Ovary (tissue), 9 donors: ENCODE data around the gene CAPN14. TPM values are rescaled to one million over a fixed set of nuclear protein-coding genes. Genes with fewer than 3 reads are reported as not detected.

Experiments
- DNase-seq, 5 donors: peaks; one replicate each; pipeline ENCODE4 v3.0.0-alpha.2; 2019 to 2020
- H3K27ac ChIP-seq, 2 donors: fragments of 200-600 bp; one replicate each; pipeline versions ENCODE4 v1.5.1 to v1.8.0; 2019 to 2022
- H3K27me3 ChIP-seq: fragments of 200-600 bp; one replicate; pipeline ENCODE4 v1.8.0; 2022
- H3K36me3 ChIP-seq: fragments of 200-600 bp; sonication (generic); one replicate; pipeline ENCODE4 v1.5.1; 2019
- H3K4me1 ChIP-seq: one replicate; pipeline ENCODE4 v1.8.1; 2013; ENCODE audit warnings: mild to moderate bottlenecking, moderate library complexity; ENCODE audit not compliant: insufficient read depth
- H3K4me3 ChIP-seq: fragments of 200-600 bp; sonication (generic); one replicate; pipeline ENCODE4 v1.5.1; 2017
- H3K9me3 ChIP-seq, 2 donors: fragments of 200-600 bp in 1 of 2; sonication (generic) in 1 of 2; one replicate each; pipeline versions ENCODE4 v1.5.1 to v1.8.1; 2013 to 2019; ENCODE audit warnings: mild to moderate bottlenecking in 1 of 2, moderate library complexity in 1 of 2
- CTCF ChIP-seq, 3 donors: fragments of 450-650 bp in 2 of 3; fragments of 200-600 bp in 1 of 3; IDR thresholded peaks; one replicate each; pipeline versions ENCODE4 v1.5.1 to v1.8.0; 2016 to 2022; ENCODE audit warnings: antibody characterized with exemption in 3 of 3, mild to moderate bottlenecking in 1 of 3
- EP300 ChIP-seq: sonication (generic); formaldehyde crosslinking; IDR thresholded peaks from one replicate; pipeline ENCODE4 v1.6.1; 2017; ENCODE audit warnings: antibody characterized with exemption
- POLR2A ChIP-seq: fragments of 450-650 bp; IDR thresholded peaks from one replicate; pipeline ENCODE4 v1.6.1; 2017; ENCODE audit warnings: antibody characterized with exemption, mild to moderate bottlenecking, moderate library complexity
- WGBS, 3 donors: extraction: QIAGEN DNeasy Blood & Tissue Kit in 1 of 3; methylation state at CpG; one replicate each; pipeline versions ENCODE4 v1.1.5 to v1.1.7; 2013 to 2017; 5-methylcytosine and 5-hydroxymethylcytosine counted together
- intact Hi-C, 4 donors: fragments of 100-400 bp; cut with DNase I; formaldehyde crosslinking; loops; one replicate each; pipeline versions ENCODE4 v1.11.0 to v1.15.1; 2022 to 2023
- polyA plus RNA-seq, 2 donors: library from polyadenylated mRNA; stranded (reverse); fragments of 200-250 nt in 1 of 2; fragments of 350-450 nt in 1 of 2; fragmentation: Illumina TruSeq in 1 of 2; extraction: RNeasy Lipid Tissue Mini Kit (QIAGEN cat#74804) in 1 of 2; gene quantifications; one replicate each; pipeline ENCODE4 v1.2.3, GENCODE V29; 2013 to 2014
- total RNA-seq, 7 donors: library from RNA; depleted of rRNA in 2 of 7; stranded (reverse); fragments of >200 nt in 2 of 7; fragmentation: NEBNext Ultra II Directional in 3 of 7; extraction: Animal tissue kit (Norgen Biotek cat#: 25700) in 3 of 7; gene quantifications; one replicate each; pipeline versions ENCODE4 v1.1.0 to v1.2.4, GENCODE V29; 2016 to 2023
- donor health status: DM: no; HTN: no; CAD: no; lungs with moderate emphysema.
- donor health status: DM: no; HTN: no; CAD: no.
- donor health status: Bipolar disorder and iron deficiency.
- donor health status: DM: yes; HTN: yes; CAD: no.
- donor health status: DM: no; HTN: no; CAD: no.
- donor health status: DM: yes; HTN: yes; CAD: no.

Gene CAPN14
- total and polyA plus RNA-seq, 9 donors: 0.05 to 0.23 (median 0.05) TPM; not detected in 2

GRCh38 chr2:31202041-31202440, 15.3 kb downstream of the CAPN14 start:
- DNase-seq: no peak

DNA sequence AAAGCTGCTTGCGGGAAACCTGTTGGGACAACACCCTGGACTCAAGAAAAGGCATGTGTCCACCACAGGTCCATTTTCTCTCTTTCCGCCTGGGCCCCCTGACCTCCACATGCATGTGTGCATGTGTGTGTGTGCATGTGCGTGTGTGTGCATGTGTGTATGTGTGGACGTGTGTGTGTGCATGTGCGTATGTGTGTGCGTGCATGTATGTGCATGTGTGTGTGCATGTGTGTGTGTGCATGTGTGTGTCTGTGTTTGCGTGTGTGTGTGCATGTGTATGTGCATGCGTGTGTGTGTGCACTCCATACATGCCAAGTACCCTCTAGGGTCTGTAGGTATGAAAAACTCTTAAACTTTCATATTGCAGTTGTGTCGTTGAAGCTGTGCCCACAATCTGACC, 16.3 kb downstream of the CAPN14 start:
- H3K4me1 ChIP-seq: no peaks in the 10 kb centered on the region
- no peak overlapping the region for H3K27ac ChIP-seq
- H3K9me3 ChIP-seq: no peaks in the 10 kb centered on the region
- DNase-seq: no peak
- intact Hi-C loops: no loop called here
- no peaks in the 10 kb centered on the region for H3K27me3 ChIP-seq
- no peaks in the 10 kb centered on the region for H3K36me3 ChIP-seq
- WGBS, 3 donors: 76 to 85% (median 78%) methylated on average over 9 of the region's 9 CpGs
- TF ChIP-seq CTCF (IDR thresholded peaks at IDR 0.05) (no peak), POLR2A (no peak), EP300 (no peak)
- H3K4me3 ChIP-seq: no peak overlapping the region

More at GRCh38 chr2:31202041-31202440, 15.3 kb downstream of the CAPN14 start:
- WGBS, 3 donors: 53 to 78% (median 61%) methylated on average over 5 of the region's 5 CpGs
- intact Hi-C loops: no loop called here
- TF ChIP-seq CTCF (IDR thresholded peaks at IDR 0.05) (no peak), EP300 (no peak), POLR2A (no peak)
- Histone ChIP-seq H3K4me3 (no peak overlapping the region), H3K27ac (no peak overlapping the region), H3K9me3 (no peaks in the 10 kb centered on the region), H3K36me3 (no peaks in the 10 kb centered on the region), H3K4me1 (no peaks in the 10 kb centered on the region), H3K27me3 (no peaks in the 10 kb centered on the region)

- H3K4me3 ChIP-seq: no peak overlapping the region
- no peaks in the 10 kb centered on the region for H3K36me3 ChIP-seq
- H3K27ac ChIP-seq: no peak overlapping the region
- H3K9me3 ChIP-seq: no peaks in the 10 kb centered on the region
- intact Hi-C loops: no loop called here
- DNase-seq: no peak
- no peaks in the 10 kb centered on the region for H3K27me3 ChIP-seq
- no peaks in the 10 kb centered on the region for H3K4me1 ChIP-seq
- 65 to 74% (median 66%) methylated on average over 4 of the region's 4 CpGs for WGBS, 3 donors
- TF ChIP-seq POLR2A (no peak), EP300 (no peak), CTCF (IDR thresholded peaks at IDR 0.05) (no peak)
These were observed 18.1 kb downstream of the CAPN14 start for GRCh38 chr2:31199206-31199605.

GRCh38 chr2:31197669-31198068, 19.6 kb downstream of the CAPN14 start:
- Histone ChIP-seq H3K9me3 (no peaks in the 10 kb centered on the region), H3K4me1 (no peaks in the 10 kb centered on the region), H3K27me3 (no peaks in the 10 kb centered on the region), H3K27ac (no peak overlapping the region), H3K4me3 (no peak overlapping the region), H3K36me3 (no peaks in the 10 kb centered on the region)
- DNase-seq: no peak
- TF ChIP-seq EP300 (no peak), CTCF (IDR thresholded peaks at IDR 0.05) (no peak), POLR2A (no peak)
- 73 to 84% (median 80%) methylated on average over 2 of the region's 2 CpGs for WGBS, 3 donors
- intact Hi-C loops: no loop called here

- Histone ChIP-seq H3K4me3 (no peak overlapping the region), H3K27ac (no peak overlapping the region), H3K9me3 (no peaks in the 10 kb centered on the region), H3K4me1 (no peaks in the 10 kb centered on the region), H3K36me3 (no peaks in the 10 kb centered on the region), H3K27me3 (no peaks in the 10 kb centered on the region)
- intact Hi-C loops: no loop called here
- 84 to 87% (median 86%) methylated on average over 4 of the region's 4 CpGs for WGBS, 3 donors
- no peak for DNase-seq
- TF ChIP-seq EP300: no peak
- TF ChIP-seq POLR2A: no peak
- TF ChIP-seq CTCF (IDR thresholded peaks at IDR 0.05): no peak
These were observed 20.1 kb downstream of the CAPN14 start for GRCh38 chr2:31197166-31197565.
